ENCODE data around the gene L3MBTL4. TPM values are rescaled to one million over a fixed set of nuclear protein-coding genes. Genes with fewer than 3 reads are reported as not detected.

Gene L3MBTL4
- total RNA-seq, 1 experiment from 2014 or later, result not detected

- Histone ChIP-seq H3K9me2 (ENCODE audit: insufficient read depth) (no peaks in the 10 kb centered on the region), H4K20me1 (ENCODE audit: insufficient read depth) (no peaks in the 10 kb centered on the region), H3K4me3 (replicated peaks in 1 of 2; ENCODE audit: low read depth in 1 of 2, low read length in 2 of 2) (no peak overlapping the region), H3K36me3 (ENCODE audit: control insufficient read depth in 1 of 2, insufficient read depth in 2 of 2, low read length in 2 of 2) (no peaks in the 10 kb centered on the region), H3K9me3 (ENCODE audit: control insufficient read depth in 1 of 2, insufficient read depth in 1 of 2, low read depth in 1 of 2, low read length in 2 of 2) (peaks cover 8 to 26% of the 10 kb centered on the region in 2 experiments; a peak in 2 of 4 replicates), H3K27ac (ENCODE audit: low read depth, low read length) (no peak overlapping the region), H3K79me2 (ENCODE audit: insufficient read depth, low read length) (no peaks in the 10 kb centered on the region), H3K9ac (ENCODE audit: low read length) (no peak overlapping the region), H3K27me3 (ENCODE audit: insufficient read depth, low read length) (no peaks in the 10 kb centered on the region), H2AFZ (ENCODE audit: low read depth, low read length, poor library complexity, severe bottlenecking) (no peak overlapping the region), H3K4me2 (ENCODE audit: low read length) (no peak overlapping the region), H3K4me1 (ENCODE audit: control insufficient read depth in 1 of 2, insufficient read depth in 2 of 2, low read length in 2 of 2) (no peaks in the 10 kb centered on the region)
- CTCF ChIA-PET, result no interaction called here
- ATAC-seq, result no peak
- no peak for DNase-seq (ENCODE audit: low read depth, low spot score)
- POLR2A ChIA-PET, result no interaction called here
- no peak for TF ChIP-seq SRF (IDR thresholded peaks at IDR 0.05; ENCODE audit: low read depth)
- no peak for TF ChIP-seq REST (IDR thresholded peaks at IDR 0.05; ENCODE audit: low read depth)
- RAD21 ChIA-PET (ENCODE audit: low non-redundant PET in 1 of 2, low total read pairs in 2 of 2, uncharacterized antibody in 2 of 2, unreplicated experiment in 2 of 2), result no interaction called here
- BruUV-seq (replicated peaks), result no TSS peak
- intact Hi-C loops (cut with micrococcal nuclease), result no loop called here
Observed at GRCh38 chr18:6010921-6011320, 403.8 kb downstream of the L3MBTL4 start.

- peaks cover 8 to 26% of the 10 kb centered on the region in 2 experiments; a peak in 2 of 4 replicates for H3K9me3 ChIP-seq (ENCODE audit: control insufficient read depth in 1 of 2, insufficient read depth in 1 of 2, low read depth in 1 of 2, low read length in 2 of 2)
- H3K9ac ChIP-seq (ENCODE audit: low read length), result no peak overlapping the region
- ChIA-PET RAD21 (ENCODE audit: low non-redundant PET in 1 of 2, low total read pairs in 2 of 2, uncharacterized antibody in 2 of 2, unreplicated experiment in 2 of 2) (no interaction called here), POLR2A (no interaction called here), CTCF (no interaction called here)
- H3K36me3 ChIP-seq (ENCODE audit: control insufficient read depth in 1 of 2, insufficient read depth in 2 of 2, low read length in 2 of 2), result no peaks in the 10 kb centered on the region
- H3K27me3 ChIP-seq (ENCODE audit: insufficient read depth, low read length), result no peaks in the 10 kb centered on the region
- intact Hi-C loops (cut with micrococcal nuclease), result no loop called here
- no peak for TF ChIP-seq JUND (IDR thresholded peaks at IDR 0.05)
- no peak for TF ChIP-seq MAX (IDR thresholded peaks at IDR 0.05)
- no peak for TF ChIP-seq SRF (IDR thresholded peaks at IDR 0.05; ENCODE audit: low read depth)
- no peaks in the 10 kb centered on the region for H3K79me2 ChIP-seq (ENCODE audit: insufficient read depth, low read length)
- ATAC-seq, result no peak
- no peak overlapping the region for H3K4me2 ChIP-seq (ENCODE audit: low read length)
- no peak overlapping the region for H3K4me3 ChIP-seq (replicated peaks in 1 of 2; ENCODE audit: low read depth in 1 of 2, low read length in 2 of 2)
- BruUV-seq (replicated peaks), result no TSS peak
- H2AFZ ChIP-seq (ENCODE audit: low read depth, low read length, poor library complexity, severe bottlenecking), result no peak overlapping the region
- no peaks in the 10 kb centered on the region for H3K9me2 ChIP-seq (ENCODE audit: insufficient read depth)
- H3K4me1 ChIP-seq (ENCODE audit: control insufficient read depth in 1 of 2, insufficient read depth in 2 of 2, low read length in 2 of 2), result no peaks in the 10 kb centered on the region
- no peak overlapping the region for H3K27ac ChIP-seq (ENCODE audit: low read depth, low read length)
- H4K20me1 ChIP-seq (ENCODE audit: insufficient read depth), result no peaks in the 10 kb centered on the region
- DNase-seq (ENCODE audit: low read depth, low spot score), result no peak
Observed at GRCh38 chr18:6010284-6010683, 404.4 kb downstream of the L3MBTL4 start.
